HEK293T (cell line): ENCODE results near the gene ATP11A.
"Not testable (repeated sequence)": the region's sequence is repeated elsewhere in the genome, so short reads cannot be mapped to it uniquely, and the experiment has no call there.

Experiments
- CTCF ChIA-PET: fragments of 350-600 bp; formaldehyde crosslinking; extraction: SDS; loops from one replicate; lab custom pipeline; 2021; ENCODE audit warnings: antibody characterized with exemption, inconsistent platforms; lab: Yijun Ruan, JAX
- POLR2A ChIA-PET: fragments of 350-600 bp; formaldehyde crosslinking; extraction: SDS; loops from one replicate; lab custom pipeline; 2020; ENCODE audit warnings: antibody characterized with exemption, inconsistent platforms; lab: Yijun Ruan, JAX
- DNase-seq: peaks from one replicate; pipeline ENCODE4 v3.0.0; 2012; ENCODE audit warnings: mixed read lengths; ENCODE audit errors: extremely low spot score
- ARNT ChIP-seq: fragments of 450-650 bp; IDR thresholded peaks from 2 replicates; pipeline ENCODE4 v1.6.1; 2017; ENCODE audit warnings: mild to moderate bottlenecking
- BHLHE40 ChIP-seq: fragments of 450-650 bp; IDR thresholded peaks from 2 replicates; pipeline ENCODE4 v1.6.1; 2016; ENCODE audit warnings: mild to moderate bottlenecking, moderate library complexity, borderline replicate concordance
- CTBP1 ChIP-seq: fragments of 450-650 bp; IDR thresholded peaks from 2 replicates; pipeline ENCODE4 v1.6.1; 2016; ENCODE audit warnings: borderline replicate concordance
- ELF4 ChIP-seq: fragments of 450-650 bp; IDR thresholded peaks from 2 replicates; pipeline ENCODE4 v1.6.1; 2017; ENCODE audit warnings: antibody characterized with exemption
- FOXA1 ChIP-seq: fragments of 450-650 bp; IDR thresholded peaks from 2 replicates; pipeline ENCODE4 v1.6.1; 2016; ENCODE audit warnings: mild to moderate bottlenecking
- FOXK2 ChIP-seq: fragments of 450-650 bp; IDR thresholded peaks from 2 replicates; pipeline ENCODE4 v1.6.1; 2016; ENCODE audit warnings: mild to moderate bottlenecking
- FOXM1 ChIP-seq: fragments of 450-650 bp; IDR thresholded peaks from 2 replicates; pipeline ENCODE4 v1.6.1; 2017; ENCODE audit warnings: mild to moderate bottlenecking, borderline replicate concordance
- HDGF ChIP-seq: fragments of 450-650 bp; IDR thresholded peaks from 2 replicates; pipeline ENCODE4 v1.6.1; 2017; ENCODE audit warnings: antibody characterized with exemption, borderline replicate concordance
- L3MBTL2 ChIP-seq: fragments of 450-650 bp; conservative IDR thresholded peaks from 2 replicates; pipeline ENCODE4 v1.6.1; 2016; ENCODE audit warnings: mild to moderate bottlenecking
- LEF1 ChIP-seq: fragments of 450-650 bp; IDR thresholded peaks from 2 replicates; pipeline ENCODE4 v1.6.1; 2017; ENCODE audit warnings: mild to moderate bottlenecking, borderline replicate concordance
- NFRKB ChIP-seq: fragments of 450-650 bp; IDR thresholded peaks from 2 replicates; pipeline ENCODE4 v1.6.1; 2016; ENCODE audit warnings: mild to moderate bottlenecking, moderate library complexity
- SP1 ChIP-seq: fragments of 450-650 bp; IDR thresholded peaks from 2 replicates; pipeline ENCODE4 v1.6.1; 2017
- SUZ12 ChIP-seq: fragments of 450-650 bp; IDR thresholded peaks from 2 replicates; pipeline ENCODE4 v1.6.1; 2016; ENCODE audit warnings: mild to moderate bottlenecking
- TARDBP ChIP-seq: fragments of 450-650 bp; IDR thresholded peaks from 2 replicates; pipeline ENCODE4 v1.6.1; 2016
- ZNF384 ChIP-seq: fragments of 450-650 bp; IDR thresholded peaks from 2 replicates; pipeline ENCODE4 v1.6.1; 2016
- TF ChIP-seq, protein P1 (sequence below): fragments of 450-650 bp; IDR thresholded peaks from 2 replicates; pipeline ENCODE4 v1.6.1; 2016

ATP11A gene

DNA sequence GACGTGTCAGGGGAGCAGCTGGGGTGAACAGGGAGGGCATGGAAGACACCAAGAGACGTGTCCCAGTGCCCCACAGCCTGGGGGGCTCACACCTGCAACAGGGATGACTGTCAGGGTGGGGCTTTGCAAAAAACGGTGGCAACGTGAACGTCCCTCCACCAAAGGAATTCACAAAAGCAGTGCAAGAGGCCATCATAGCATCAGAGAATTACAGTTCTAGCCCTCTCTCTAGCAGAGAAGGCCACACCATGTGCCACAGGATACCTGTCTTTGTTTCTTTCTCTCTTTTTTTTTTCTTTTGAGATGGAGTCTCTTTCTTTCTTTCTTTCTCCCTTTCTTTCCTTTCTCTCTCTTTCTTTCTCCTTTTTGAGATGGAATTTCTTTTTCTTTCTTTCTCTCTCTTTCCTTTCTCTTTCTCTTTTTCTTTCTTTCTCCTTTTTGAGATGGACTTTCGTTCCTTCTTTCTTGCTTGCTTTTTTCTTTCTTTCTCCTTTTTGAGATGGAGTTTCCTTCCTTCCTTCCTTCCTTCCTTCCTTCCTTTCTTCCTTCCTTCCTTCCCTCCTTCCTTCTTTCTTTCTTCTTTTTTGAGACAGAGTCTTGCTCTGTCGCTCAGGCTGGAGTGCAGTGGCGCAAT is 17.1 kb upstream of the ATP11A start:
- CTCF ChIA-PET: interaction anchor here (0.7 kb wide), 1 partner anchor 178 kb away, joined by 3 read pairs; no protein-coding TSS in a partner anchor
- no peak for DNase-seq
- no peak for TF ChIP-seq BHLHE40
- no peak for TF ChIP-seq FOXM1
- no peak for TF ChIP-seq FOXK2
- no peak for TF ChIP-seq ELF4
- no peak for TF ChIP-seq L3MBTL2
- no peak for TF ChIP-seq FOXA1
- TF ChIP-seq, protein P1, sequence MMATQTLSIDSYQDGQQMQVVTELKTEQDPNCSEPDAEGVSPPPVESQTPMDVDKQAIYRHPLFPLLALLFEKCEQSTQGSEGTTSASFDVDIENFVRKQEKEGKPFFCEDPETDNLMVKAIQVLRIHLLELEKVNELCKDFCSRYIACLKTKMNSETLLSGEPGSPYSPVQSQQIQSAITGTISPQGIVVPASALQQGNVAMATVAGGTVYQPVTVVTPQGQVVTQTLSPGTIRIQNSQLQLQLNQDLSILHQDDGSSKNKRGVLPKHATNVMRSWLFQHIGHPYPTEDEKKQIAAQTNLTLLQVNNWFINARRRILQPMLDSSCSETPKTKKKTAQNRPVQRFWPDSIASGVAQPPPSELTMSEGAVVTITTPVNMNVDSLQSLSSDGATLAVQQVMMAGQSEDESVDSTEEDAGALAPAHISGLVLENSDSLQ: no peak
- no peak for TF ChIP-seq LEF1
- TF ChIP-seq SUZ12: no peak
- no peak for TF ChIP-seq CTBP1
- POLR2A ChIA-PET: no interaction called here

GRCh38 chr13:112674412-112675365 is 15.1 kb upstream of the ATP11A start:
- TF ChIP-seq, protein P1: no peak
- TF ChIP-seq TARDBP (no peak), ARNT (no peak), CTBP1 (no peak), ZNF384 (no peak), SP1 (no peak), L3MBTL2 (no peak), SUZ12 (no peak), ELF4 (no peak), FOXK2 (no peak), FOXM1 (no peak)
- no peak for DNase-seq
- ChIA-PET CTCF (no interaction called here), POLR2A (interaction anchor here (1.5 kb wide), 1 partner anchor 16 kb away, joined by 3 read pairs; the partner anchor contains the start of gene ATP11A)

- CTCF ChIA-PET: no interaction called here
- TF ChIP-seq BHLHE40 (no peak), FOXM1 (no peak), NFRKB (no peak), FOXA1 (no peak), FOXK2 (no peak), CTBP1 (no peak), HDGF (no peak), ZNF384 (no peak), ELF4 (no peak), L3MBTL2 (no peak), ARNT (no peak), SUZ12 (no peak), SP1 (no peak), LEF1 (no peak), TARDBP (no peak)
- TF ChIP-seq, protein P1: no peak
- POLR2A ChIA-PET: interaction anchor here (1.5 kb wide), 1 partner anchor 15 kb away, joined by 3 read pairs; the partner anchor contains the start of gene ATP11A
- DNase-seq: no peak
These were observed 14.5 kb upstream of the ATP11A start for GRCh38 chr13:112675366-112675756.

DNA sequence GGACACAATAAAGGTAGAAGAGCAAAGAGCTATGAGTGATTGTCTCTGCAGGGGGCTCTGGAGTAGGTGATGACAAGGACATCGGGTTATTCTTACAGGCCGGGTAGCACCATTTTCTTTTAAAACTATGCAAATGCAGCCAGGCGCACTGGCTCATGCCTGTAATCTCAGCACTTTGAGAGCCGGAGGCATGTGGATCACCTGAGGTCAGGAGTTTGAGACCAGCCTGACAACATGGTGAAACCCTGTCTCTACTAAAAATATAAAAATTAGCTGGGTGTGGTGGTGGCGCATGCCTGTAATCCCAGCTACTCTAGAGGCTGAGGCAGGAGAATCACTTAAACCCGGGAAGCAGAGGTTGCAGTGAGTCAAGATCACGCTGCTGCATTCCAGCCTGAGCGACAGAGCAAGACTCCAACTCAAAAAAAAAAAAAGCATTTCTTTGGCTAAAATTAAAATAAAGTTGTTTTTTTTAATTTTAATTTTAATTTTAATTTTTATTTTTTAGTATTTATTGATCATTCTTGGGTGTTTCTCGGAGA is 12.3 kb upstream of the ATP11A start:
- CTCF ChIA-PET, POLR2A ChIA-PET: not testable (repeated sequence)

GRCh38 chr13:112679381-112679780 is 10.5 kb upstream of the ATP11A start:
- TF ChIP-seq ELF4: no peak
- TF ChIP-seq SUZ12: no peak
- TF ChIP-seq SP1: no peak
- TF ChIP-seq LEF1: no peak
- no peak for TF ChIP-seq BHLHE40
- TF ChIP-seq ARNT: no peak
- TF ChIP-seq FOXK2: no peak
- TF ChIP-seq FOXM1: no peak
- no peak for TF ChIP-seq ZNF384
- no peak for TF ChIP-seq HDGF
- no peak for TF ChIP-seq TARDBP
- no peak for TF ChIP-seq NFRKB
- TF ChIP-seq CTBP1: no peak
- TF ChIP-seq FOXA1: no peak
- TF ChIP-seq, protein P1: no peak
- no peak for TF ChIP-seq L3MBTL2
- ChIA-PET POLR2A (no interaction called here), CTCF (no interaction called here)
- no peak for DNase-seq

More for the DNA sequence above, 12.3 kb upstream of the ATP11A start:
- not testable (repeated sequence) for DNase-seq
